Islet precursor cell (in vitro differentiated cells): ENCODE results near the gene LRRC18.

Experiments
- DNase-seq: peaks from one replicate; pipeline ENCODE4 v3.0.0-alpha.2; 2018

LRRC18 gene

DNA sequence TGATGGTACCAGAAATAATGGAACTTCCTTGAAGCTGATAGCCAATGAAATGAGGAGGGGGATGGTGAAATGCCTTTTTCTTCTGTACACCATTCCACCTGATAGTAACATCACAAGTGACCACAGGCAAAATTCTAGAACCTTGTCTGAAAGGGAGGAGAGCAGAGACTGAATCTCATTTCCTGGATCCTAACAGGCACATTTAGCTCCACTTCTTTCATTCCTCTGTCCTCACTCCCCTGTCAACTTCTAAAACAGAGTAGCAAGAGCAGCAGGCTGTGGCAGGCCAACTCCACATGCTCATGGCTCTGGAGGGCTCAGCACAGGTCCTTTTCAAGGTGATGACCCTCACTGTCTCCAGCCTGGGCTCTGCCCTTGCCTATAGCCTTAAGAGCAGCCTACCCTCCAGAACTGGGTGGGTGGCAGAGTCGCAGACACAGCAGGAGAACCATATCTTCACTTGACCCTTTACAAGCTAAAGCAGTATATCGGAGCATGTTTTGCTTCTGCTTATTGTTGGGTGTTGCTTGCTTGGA, at the start of gene LRRC18:
Gene LRRC18, minus strand, starts transcription at position 51 of the 536 bp plus-strand sequence. CDS start 25,685 bp downstream, outside the sequence.
- DNase-seq = peak; percentile 23

DNA sequence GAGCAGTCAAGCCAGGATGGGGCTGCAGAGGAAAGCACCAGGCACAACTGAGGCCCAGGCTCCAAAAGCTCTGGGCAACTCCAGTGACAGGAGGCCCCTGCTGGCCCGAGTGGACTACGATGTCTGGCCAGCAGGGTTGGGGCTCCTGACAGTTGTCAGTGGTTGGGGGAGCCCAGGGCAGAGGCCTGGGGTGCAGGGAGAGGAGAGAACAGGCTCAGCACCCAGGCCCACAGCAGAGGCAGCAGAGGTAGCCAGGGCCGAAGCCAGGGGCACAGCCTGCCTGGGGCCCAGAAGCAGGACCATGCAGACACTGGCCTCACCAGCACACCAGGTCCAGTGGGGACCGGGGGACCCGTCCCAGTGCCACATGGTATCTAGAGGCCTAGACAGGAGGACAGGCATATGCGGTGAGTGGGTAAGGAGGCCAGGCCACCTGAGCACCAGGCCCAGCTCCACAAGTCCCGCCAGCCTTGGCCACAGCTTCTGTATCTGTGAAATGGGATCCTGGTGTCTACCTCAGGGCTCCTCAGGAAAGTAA, 46.0 kb upstream of the LRRC18 start:
- no peak for DNase-seq

DNA sequence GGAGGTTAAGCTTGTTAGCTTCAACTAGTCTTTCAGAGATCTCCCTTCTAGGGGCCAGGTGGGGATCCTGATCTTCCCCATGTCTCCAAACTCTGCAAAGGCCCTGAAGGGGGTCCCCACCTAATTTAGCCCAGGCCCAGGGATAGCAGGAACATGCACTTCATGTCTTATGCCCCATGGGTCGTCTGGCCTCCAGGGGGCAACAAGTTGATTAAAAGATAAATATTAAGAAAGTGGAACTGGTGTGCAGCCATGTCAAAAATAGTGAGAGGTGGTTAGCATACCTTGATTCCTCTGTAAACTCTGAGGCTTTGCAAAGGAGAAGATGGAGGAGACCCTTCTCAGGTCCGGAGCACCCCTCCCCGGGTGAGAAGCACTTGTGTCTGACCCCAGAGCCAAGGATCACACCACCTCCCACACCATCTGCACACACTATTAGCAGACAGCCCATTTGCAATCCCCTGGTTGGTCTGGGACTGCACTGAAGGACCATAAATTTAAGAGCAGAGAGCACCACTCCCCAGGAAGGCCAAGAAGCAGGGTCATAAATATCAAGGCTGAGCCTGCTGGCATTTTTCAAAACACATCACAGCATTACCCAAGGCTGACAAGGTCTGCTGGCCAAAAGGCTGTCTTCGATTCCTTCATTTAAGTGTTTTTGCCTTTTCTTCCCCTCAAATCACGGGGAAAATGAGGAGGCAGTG, 44.2 kb upstream of the LRRC18 start:
- no peak for DNase-seq

DNA sequence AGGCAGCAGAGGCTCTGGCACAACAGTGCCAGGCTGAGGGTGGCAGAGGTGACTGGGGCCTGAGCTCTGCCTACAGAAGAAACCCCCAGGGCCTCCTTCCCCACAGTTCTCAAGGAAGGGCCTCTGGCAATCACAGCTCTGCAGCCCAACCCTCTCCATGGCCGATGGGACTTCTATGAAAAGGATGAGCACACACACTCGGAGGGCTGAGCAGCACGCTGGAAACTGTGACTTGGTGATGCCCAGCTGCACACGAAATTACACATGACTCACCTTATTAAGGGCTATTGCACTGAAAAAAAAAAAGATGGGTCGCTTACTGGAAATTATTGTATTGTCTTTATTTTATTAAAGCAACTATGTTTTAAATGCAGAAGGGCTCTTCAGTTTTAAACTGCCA, 42.9 kb upstream of the LRRC18 start:
- DNase-seq = no peak

DNA sequence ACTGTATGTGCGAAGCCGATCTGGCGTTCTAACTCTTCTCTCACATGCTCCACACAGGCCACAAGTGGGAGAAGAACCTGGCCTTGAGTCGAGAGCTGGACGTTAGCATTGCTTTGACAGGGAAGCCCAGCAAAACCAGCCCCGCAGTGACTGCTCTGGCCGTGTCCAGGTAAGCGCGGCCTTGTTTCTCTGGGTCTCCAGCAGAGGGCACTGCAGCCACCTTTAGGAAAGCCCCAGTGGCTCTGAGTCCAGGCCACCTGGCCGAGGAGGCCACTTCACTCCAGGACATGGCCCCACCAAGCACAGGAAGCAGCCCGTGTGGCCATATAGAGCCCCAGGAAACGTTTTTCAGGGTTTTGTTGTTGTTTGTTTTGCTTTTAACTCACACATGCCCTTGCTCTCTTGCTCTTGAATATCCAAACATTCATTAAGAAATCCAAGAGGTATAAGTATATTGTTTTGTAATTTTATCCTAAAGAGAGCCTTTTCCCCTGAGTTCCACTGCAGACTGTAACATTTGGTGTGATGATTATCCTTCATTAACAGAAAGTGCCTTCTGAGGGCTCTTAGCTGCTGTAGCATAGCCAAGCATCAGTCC, 41.8 kb upstream of the LRRC18 start:
- peak; percentile 90 for DNase-seq

GRCh38 chr10:48978318-48978717, 38.7 kb upstream of the LRRC18 start:
- DNase-seq = no peak

GRCh38 chr10:48976196-48976595, 36.6 kb upstream of the LRRC18 start:
- DNase-seq = no peak

DNA sequence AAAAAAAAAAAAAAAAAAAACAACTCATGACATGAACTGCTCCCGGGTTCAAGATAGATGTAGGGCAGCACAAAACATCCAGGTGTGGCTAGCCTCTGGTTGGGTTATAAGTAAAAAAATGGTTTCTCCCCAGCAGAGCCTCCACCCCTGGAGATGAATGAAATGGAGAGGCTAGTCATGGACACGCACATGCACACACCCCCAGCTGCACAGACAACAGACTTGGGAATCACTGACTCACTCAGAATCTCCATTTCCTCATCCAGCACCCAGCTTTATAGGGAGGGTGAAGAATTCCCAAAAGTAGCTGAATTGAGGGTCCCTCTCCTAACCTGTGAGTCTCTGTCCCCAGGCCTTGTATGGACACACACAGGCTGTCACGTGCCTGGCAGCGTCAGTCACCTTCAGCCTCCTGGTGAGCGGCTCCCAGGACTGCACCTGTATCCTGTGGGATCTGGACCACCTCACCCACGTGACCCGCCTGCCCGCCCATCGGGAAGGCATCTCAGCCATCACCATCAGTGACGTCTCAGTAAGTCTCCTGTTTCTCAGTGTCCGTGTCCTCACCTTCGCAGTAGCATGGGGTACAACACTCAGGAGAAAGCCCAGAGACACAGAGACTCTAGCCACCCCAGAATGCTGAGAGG, 35.0 kb upstream of the LRRC18 start:
- DNase-seq = no peak

GRCh38 chr10:48973065-48973464, 33.4 kb upstream of the LRRC18 start:
- no peak for DNase-seq

- DNase-seq = no peak
These were observed 31.0 kb upstream of the LRRC18 start for GRCh38 chr10:48970654-48971053.

- DNase-seq = no peak
These were observed 30.4 kb upstream of the LRRC18 start for GRCh38 chr10:48970046-48970445.

DNA sequence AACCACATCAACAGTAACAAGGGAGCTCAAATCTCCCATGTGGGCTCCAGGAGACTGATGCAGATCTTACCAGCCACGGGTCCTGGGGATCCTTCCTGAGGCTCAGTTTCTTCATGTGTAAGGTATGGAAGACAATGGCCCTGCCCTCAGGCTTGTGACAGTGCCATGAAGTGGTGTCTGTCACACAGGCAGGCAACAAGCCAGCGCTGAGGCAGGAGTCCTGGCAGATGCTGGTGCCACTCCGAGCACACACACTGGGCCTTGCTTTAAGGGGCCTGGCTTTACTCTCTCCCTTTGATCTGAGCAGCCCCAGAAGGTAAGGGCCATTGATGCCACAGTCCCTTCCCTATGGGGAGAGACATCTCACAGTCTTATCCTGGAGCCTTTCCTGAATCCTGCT, 28.4 kb upstream of the LRRC18 start:
- no peak for DNase-seq

- no peak for DNase-seq
These were observed 25.8 kb upstream of the LRRC18 start for GRCh38 chr10:48965460-48965859.

- no peak for DNase-seq
These were observed 24.4 kb upstream of the LRRC18 start for GRCh38 chr10:48964038-48964437.

DNA sequence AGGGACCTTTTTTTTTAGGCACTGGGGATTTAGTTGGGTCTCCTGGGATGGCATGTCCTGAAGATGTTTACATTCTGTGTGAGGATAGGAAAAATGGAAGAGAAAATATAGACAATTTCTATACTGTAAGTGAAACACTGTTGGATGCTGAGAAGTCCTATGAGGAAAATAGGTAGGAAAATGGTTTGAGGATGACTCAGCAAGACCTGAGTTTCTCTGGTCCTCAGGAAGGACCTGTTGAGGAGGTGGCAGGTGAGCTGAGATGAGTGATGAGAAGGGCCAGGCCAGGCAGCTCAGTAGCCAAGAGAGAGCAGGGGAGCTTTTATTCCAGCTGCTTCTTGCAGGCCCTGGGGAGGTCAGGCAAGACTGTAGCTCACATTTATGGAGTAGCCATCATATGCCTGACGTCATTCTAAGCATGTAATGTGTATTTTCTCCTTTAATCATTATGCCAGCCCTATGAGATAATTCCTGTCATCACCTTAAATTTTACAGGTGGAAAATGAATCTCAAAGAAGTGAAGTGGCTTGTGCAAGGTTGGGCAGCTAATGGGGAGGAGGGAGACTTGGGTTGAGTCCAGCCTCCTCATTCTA, 19.1 kb upstream of the LRRC18 start:
- no peak for DNase-seq

DNA sequence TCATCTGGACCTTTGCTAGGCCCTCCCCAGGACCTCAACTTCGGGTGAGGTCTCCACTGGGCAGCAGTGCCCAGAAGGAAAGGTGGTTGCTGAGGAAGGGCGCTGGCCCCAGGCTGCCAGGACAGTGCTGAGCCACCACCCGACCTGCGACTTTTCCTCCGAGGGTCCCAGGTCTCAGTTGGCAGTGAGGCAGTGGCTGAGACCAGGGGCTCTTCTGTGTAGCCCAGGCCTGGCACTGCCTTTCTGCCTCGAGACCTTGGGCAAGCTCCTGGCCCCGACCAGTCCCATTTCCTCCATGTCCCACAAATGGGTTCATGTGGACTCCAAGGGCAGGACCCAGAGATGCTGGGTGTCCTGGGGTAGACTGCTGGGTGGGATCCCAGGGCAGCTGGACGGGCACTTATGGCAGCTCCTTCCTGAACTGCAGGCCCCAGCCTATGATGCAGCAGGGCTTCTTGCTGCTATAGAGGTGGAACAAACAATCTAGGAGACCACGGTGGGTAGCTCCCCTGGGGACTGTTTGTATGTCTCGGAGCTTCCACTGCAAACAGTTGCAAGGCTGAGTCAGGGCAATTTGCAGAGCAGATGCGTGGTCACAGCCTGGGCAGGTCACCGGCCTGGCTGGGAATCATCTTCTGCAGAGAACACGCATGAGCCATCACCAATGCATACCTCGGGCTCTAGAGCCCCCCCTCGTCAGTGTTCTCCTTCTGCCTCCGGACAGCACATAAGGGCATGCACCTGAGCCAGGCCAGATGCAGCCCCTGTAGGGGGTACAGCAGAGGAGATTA, 17.9 kb upstream of the LRRC18 start:
- DNase-seq = no peak

- no peak for DNase-seq
These were observed 12.1 kb upstream of the LRRC18 start for GRCh38 chr10:48951707-48952106.

- no peak for DNase-seq
These were observed 8.9 kb upstream of the LRRC18 start for GRCh38 chr10:48948470-48949037.

GRCh38 chr10:48947690-48948469, 8.2 kb upstream of the LRRC18 start:
- DNase-seq = no peak

DNA sequence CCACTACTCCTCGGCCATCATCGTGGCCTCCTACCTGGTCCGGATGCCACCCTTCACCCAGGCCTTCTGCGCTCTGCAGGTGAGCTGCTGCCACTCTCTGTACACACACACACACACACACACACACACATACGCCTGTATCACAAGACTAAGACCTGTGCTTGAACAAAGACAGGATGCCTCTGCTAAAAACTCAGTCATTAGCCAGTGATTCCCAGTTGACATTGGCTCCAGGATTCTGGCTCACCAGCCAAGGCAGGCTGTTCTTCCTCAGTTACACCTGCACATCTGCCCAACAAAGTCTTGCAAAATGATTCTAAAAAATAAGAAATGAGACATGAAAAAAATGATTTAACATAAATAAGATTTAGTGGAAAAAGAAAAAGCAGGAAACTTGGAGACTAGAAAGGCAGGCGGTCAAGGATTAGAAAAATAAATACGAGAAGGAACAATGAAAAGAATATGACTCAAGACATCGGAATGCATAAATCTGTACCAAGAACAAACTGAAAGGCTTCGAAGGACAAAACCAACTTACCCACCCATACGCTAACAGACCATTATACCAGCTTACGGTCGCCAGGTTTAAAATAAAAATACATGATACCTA, 7.4 kb upstream of the LRRC18 start:
- DNase-seq = no peak

DNA sequence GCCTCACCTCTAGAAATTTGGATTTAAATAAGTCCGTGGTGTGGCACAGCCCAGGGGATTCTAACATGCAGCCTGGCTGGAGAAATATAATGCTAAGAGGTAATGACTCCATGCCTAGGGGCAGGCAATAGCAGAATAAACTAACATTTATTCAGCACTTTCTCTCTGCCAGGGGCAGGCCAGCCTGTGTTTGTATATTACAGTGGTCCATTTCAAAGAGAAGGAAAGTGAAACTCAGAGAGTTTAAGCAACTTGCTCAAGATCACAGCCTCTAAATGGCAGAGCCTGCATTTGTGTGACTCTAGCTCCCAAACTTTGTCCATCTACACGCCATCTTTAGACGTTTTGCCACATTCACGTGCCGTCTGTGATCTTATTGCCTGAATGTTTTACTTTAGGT, 6.7 kb upstream of the LRRC18 start:
- DNase-seq = no peak
